GM23338 (cell line): ENCODE data around the gene PCDH1. TPM values are rescaled to one million over a fixed set of nuclear protein-coding genes. Genes with fewer than 3 reads are reported as not detected.

Source experiments
- ATAC-seq: fragments of 200-7000 bp; cut with Tn5 transposase; 3 replicates; pipeline ENCODE4 v1.9.1; 2020
- DNase-seq: peaks from one replicate; pipeline ENCODE4 v3.0.0-alpha.2; 2015; ENCODE audit warnings: low spot score
- H2AFZ ChIP-seq: fragments of 200-600 bp; sonication (generic); 2 replicates; pipeline ENCODE4 v1.8.0; 2016; ENCODE audit warnings: antibody characterized with exemption, mild to moderate bottlenecking, moderate library complexity
- H3F3A ChIP-seq: fragments of 200-600 bp; sonication (generic); replicated peaks from 2 replicates; pipeline ENCODE4 v1.8.0; 2017; ENCODE audit warnings: antibody characterized with exemption, mixed run types, low read depth
- H3K27ac ChIP-seq: fragments of 200-600 bp; sonication (generic); 2 replicates; pipeline ENCODE4 v1.6.1; 2016; ENCODE audit warnings: low read depth
- H3K27me3 ChIP-seq: fragments of 200-600 bp; sonication (generic); 2 replicates; pipeline ENCODE4 v1.8.0; 2016; ENCODE audit warnings: mild to moderate bottlenecking, mixed run types, moderate library complexity; ENCODE audit not compliant: insufficient read depth
- H3K36me3 ChIP-seq: fragments of 200-600 bp; sonication (generic); 2 replicates; pipeline ENCODE4 v1.8.0; 2016; ENCODE audit warnings: mild to moderate bottlenecking; ENCODE audit not compliant: insufficient read depth
- H3K4me1 ChIP-seq: fragments of 200-600 bp; sonication (generic); 2 replicates; pipeline ENCODE4 v1.8.0; 2016; ENCODE audit warnings: mild to moderate bottlenecking, moderate library complexity; ENCODE audit not compliant: insufficient read depth
- H3K4me2 ChIP-seq: fragments of 200-600 bp; sonication (generic); 2 replicates; pipeline ENCODE4 v1.7.1; 2017; ENCODE audit warnings: mixed run types
- H3K4me3 ChIP-seq: fragments of 200-600 bp; sonication (generic); 2 replicates; pipeline ENCODE4 v1.6.1; 2016; ENCODE audit warnings: mixed run types
- H3K79me2 ChIP-seq: fragments of 200-600 bp; sonication (generic); replicated peaks from 2 replicates; pipeline ENCODE4 v1.8.0; 2017; ENCODE audit warnings: mild to moderate bottlenecking; ENCODE audit not compliant: insufficient read depth
- H3K9me2 ChIP-seq: fragments of 200-600 bp; sonication (generic); 2 replicates; pipeline ENCODE4 v1.8.0; 2017; ENCODE audit not compliant: insufficient read depth
- H4K20me1 ChIP-seq: fragments of 200-600 bp; sonication (generic); replicated peaks from 2 replicates; pipeline ENCODE4 v1.8.0; 2017; ENCODE audit warnings: mild to moderate bottlenecking; ENCODE audit not compliant: insufficient read depth
- H3K27ac Mint-ChIP-seq: 2 replicates; pipeline ENCODE4 v1.8.0; 2020; ENCODE audit warnings: inconsistent platforms, mild to moderate bottlenecking, moderate library complexity, mixed read lengths
- H3K27me3 Mint-ChIP-seq: 3 replicates; pipeline ENCODE4 v1.8.0; 2022; ENCODE audit warnings: low read depth, mild to moderate bottlenecking, moderate library complexity, mixed read lengths, inconsistent platforms; ENCODE audit not compliant: insufficient read depth, poor library complexity
- H3K36me3 Mint-ChIP-seq: 3 replicates; pipeline ENCODE4 v1.8.0; 2021; ENCODE audit warnings: low read depth, mild to moderate bottlenecking, inconsistent platforms, moderate library complexity, mixed read lengths
- H3K4me1 Mint-ChIP-seq: 3 replicates; pipeline ENCODE4 v1.8.0; 2020; ENCODE audit warnings: mild to moderate bottlenecking, inconsistent platforms, mixed read lengths
- H3K4me3 Mint-ChIP-seq: 3 replicates; pipeline ENCODE4 v1.8.0; 2021; ENCODE audit warnings: moderate library complexity, mild to moderate bottlenecking, inconsistent platforms, mixed read lengths
- H3K9me3 Mint-ChIP-seq: 3 replicates; pipeline ENCODE4 v1.8.0; 2020; ENCODE audit warnings: moderate library complexity, mild to moderate bottlenecking, inconsistent platforms, mixed read lengths
- CREB1 ChIP-seq: fragments of 250-450 bp; sonication (Bioruptor Pico); IDR thresholded peaks from 2 replicates; pipeline ENCODE4 v1.5.0; 2020; ENCODE audit warnings: low read depth, mild to moderate bottlenecking, moderate library complexity
- EZH2 ChIP-seq: fragments of 200-600 bp; sonication (generic); IDR thresholded peaks from one replicate; pipeline ENCODE4 v1.8.0; 2017; ENCODE audit warnings: antibody characterized with exemption, mild to moderate bottlenecking, low read depth; ENCODE audit not compliant: unreplicated experiment
- EZH2phosphoT487 ChIP-seq: fragments of 200-600 bp; sonication (generic); IDR thresholded peaks from one replicate; pipeline ENCODE4 v1.8.1; 2018; ENCODE audit warnings: antibody characterized with exemption; ENCODE audit not compliant: unreplicated experiment
- JUNB ChIP-seq: IDR thresholded peaks from one replicate; pipeline ENCODE4 v1.6.1; 2016; ENCODE audit warnings: antibody characterized with exemption; ENCODE audit not compliant: unreplicated experiment
- NANOG ChIP-seq: IDR thresholded peaks from 2 replicates; pipeline ENCODE4 v1.6.1; 2016; ENCODE audit warnings: antibody characterized with exemption, borderline replicate concordance
- POLR2AphosphoS5 ChIP-seq: IDR thresholded peaks from 2 replicates; pipeline ENCODE4 v1.6.1; 2016; ENCODE audit warnings: antibody characterized with exemption, low read depth
- STAT1 ChIP-seq: IDR thresholded peaks from one replicate; pipeline ENCODE4 v1.6.1; 2016; ENCODE audit warnings: antibody characterized with exemption; ENCODE audit not compliant: unreplicated experiment
- ZNF114 ChIP-seq: fragments of 250-450 bp; sonication (Bioruptor Pico); IDR thresholded peaks from 2 replicates; pipeline ENCODE4 v1.5.0; 2020; ENCODE audit warnings: mild to moderate bottlenecking, moderate library complexity
- ZNF331 ChIP-seq: fragments of 250-450 bp; sonication (Bioruptor Pico); IDR thresholded peaks from 2 replicates; pipeline ENCODE4 v1.5.0; 2020; ENCODE audit warnings: low read depth, mild to moderate bottlenecking, moderate library complexity
- polyA plus RNA-seq: library from polyadenylated mRNA; unstranded; fragments of >200 nt; fragmentation: Nextera tagmentation; extraction: Ambion mirVana; gene quantifications from 2 replicates; pipeline ENCODE4 v1.2.1, GENCODE V29; 2016
- total RNA-seq: library from RNA; depleted of rRNA; stranded (reverse); fragments of >200 nt; shearing (Covaris generic); gene quantifications from 2 replicates; pipeline ENCODE4 v1.2.3, GENCODE V29; 2014
- TF ChIP-seq, protein P1 (sequence below), 2 experiments: fragments of 200-600 bp in 1 of 2; sonication (generic) in 1 of 2; conservative IDR thresholded peaks; 2 replicates each; pipeline versions ENCODE4 v1.5.1 to v1.6.1; 2016 to 2017; ENCODE audit warnings: antibody characterized with exemption in 2 of 2, low read depth in 2 of 2, mild to moderate bottlenecking in 2 of 2, moderate library complexity in 1 of 2
- TF ChIP-seq, protein P2 (sequence below): fragments of 250-450 bp; sonication (Bioruptor Pico); IDR thresholded peaks from 2 replicates; pipeline ENCODE4 v1.5.0; 2020; ENCODE audit warnings: mild to moderate bottlenecking, moderate library complexity
- TF ChIP-seq, protein P3 (sequence below): IDR thresholded peaks from 2 replicates; pipeline ENCODE4 v1.6.1; 2016; ENCODE audit warnings: antibody characterized with exemption
- TF ChIP-seq, protein P4 (sequence below): IDR thresholded peaks from one replicate; pipeline ENCODE4 v1.6.1; 2018; ENCODE audit warnings: antibody characterized with exemption; ENCODE audit not compliant: unreplicated experiment

Gene PCDH1
- total and polyA plus RNA-seq, 2 experiments from 2014 or later: 26.2 to 183 TPM

DNA sequence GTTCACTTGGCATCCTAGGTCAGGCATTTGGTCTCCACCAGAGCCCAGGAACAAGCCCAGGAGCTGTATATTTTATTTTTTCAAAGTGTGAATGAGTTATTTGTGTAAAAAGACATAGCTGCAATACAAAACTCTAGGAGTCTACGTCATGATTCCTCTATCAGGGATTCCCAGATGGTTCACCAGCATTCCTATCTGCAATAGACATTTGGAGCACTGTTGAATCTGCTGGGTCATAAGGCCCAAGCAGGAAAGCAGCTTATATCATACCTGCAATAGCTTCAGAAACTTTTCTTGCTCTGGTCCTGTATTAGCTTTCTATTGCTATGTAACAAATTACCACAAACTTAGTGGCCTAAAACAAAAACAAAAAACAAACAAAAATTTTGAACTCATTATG is 28.8 kb upstream of the PCDH1 start:
- H2AFZ ChIP-seq: no peak overlapping the region
- ATAC-seq (no peak), DNase-seq (no peak)
- Mint-ChIP-seq H3K4me1 (peaks cover 9% of the 10 kb centered on the region; the same call in 1 of the 3 replicates), H3K9me3 (no peaks in the 10 kb centered on the region; the same call in 2 of the 3 replicates), H3K36me3 (no peaks in the 10 kb centered on the region), H3K27me3 (no peaks in the 10 kb centered on the region), H3K4me3 (no peak overlapping the region), H3K27ac (no peak overlapping the region)
- no peak overlapping the region for H3K4me3 ChIP-seq
- H3K79me2 ChIP-seq: no peaks in the 10 kb centered on the region
- no peak overlapping the region for H3K4me2 ChIP-seq
- peaks cover 7% of the 10 kb centered on the region for H3K4me1 ChIP-seq
- no peak overlapping the region for H3K27ac ChIP-seq
- H4K20me1 ChIP-seq: no peaks in the 10 kb centered on the region
- no peaks in the 10 kb centered on the region for H3K36me3 ChIP-seq
- no peaks in the 10 kb centered on the region for H3K9me2 ChIP-seq
- TF ChIP-seq, protein P1, sequence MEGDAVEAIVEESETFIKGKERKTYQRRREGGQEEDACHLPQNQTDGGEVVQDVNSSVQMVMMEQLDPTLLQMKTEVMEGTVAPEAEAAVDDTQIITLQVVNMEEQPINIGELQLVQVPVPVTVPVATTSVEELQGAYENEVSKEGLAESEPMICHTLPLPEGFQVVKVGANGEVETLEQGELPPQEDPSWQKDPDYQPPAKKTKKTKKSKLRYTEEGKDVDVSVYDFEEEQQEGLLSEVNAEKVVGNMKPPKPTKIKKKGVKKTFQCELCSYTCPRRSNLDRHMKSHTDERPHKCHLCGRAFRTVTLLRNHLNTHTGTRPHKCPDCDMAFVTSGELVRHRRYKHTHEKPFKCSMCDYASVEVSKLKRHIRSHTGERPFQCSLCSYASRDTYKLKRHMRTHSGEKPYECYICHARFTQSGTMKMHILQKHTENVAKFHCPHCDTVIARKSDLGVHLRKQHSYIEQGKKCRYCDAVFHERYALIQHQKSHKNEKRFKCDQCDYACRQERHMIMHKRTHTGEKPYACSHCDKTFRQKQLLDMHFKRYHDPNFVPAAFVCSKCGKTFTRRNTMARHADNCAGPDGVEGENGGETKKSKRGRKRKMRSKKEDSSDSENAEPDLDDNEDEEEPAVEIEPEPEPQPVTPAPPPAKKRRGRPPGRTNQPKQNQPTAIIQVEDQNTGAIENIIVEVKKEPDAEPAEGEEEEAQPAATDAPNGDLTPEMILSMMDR (conservative IDR thresholded peaks at IDR 0.05; ENCODE audit: low read depth in 2 of 2): no peak
- TF ChIP-seq POLR2AphosphoS5 (no peak), ZNF114 (CRISPR knock-in tag) (no peak), CREB1 (CRISPR knock-in tag) (no peak), EZH2 (no peak), NANOG (no peak), STAT1 (no peak), EZH2phosphoT487 (no peak), ZNF331 (CRISPR knock-in tag) (no peak), JUNB (no peak)
- TF ChIP-seq, protein P2, sequence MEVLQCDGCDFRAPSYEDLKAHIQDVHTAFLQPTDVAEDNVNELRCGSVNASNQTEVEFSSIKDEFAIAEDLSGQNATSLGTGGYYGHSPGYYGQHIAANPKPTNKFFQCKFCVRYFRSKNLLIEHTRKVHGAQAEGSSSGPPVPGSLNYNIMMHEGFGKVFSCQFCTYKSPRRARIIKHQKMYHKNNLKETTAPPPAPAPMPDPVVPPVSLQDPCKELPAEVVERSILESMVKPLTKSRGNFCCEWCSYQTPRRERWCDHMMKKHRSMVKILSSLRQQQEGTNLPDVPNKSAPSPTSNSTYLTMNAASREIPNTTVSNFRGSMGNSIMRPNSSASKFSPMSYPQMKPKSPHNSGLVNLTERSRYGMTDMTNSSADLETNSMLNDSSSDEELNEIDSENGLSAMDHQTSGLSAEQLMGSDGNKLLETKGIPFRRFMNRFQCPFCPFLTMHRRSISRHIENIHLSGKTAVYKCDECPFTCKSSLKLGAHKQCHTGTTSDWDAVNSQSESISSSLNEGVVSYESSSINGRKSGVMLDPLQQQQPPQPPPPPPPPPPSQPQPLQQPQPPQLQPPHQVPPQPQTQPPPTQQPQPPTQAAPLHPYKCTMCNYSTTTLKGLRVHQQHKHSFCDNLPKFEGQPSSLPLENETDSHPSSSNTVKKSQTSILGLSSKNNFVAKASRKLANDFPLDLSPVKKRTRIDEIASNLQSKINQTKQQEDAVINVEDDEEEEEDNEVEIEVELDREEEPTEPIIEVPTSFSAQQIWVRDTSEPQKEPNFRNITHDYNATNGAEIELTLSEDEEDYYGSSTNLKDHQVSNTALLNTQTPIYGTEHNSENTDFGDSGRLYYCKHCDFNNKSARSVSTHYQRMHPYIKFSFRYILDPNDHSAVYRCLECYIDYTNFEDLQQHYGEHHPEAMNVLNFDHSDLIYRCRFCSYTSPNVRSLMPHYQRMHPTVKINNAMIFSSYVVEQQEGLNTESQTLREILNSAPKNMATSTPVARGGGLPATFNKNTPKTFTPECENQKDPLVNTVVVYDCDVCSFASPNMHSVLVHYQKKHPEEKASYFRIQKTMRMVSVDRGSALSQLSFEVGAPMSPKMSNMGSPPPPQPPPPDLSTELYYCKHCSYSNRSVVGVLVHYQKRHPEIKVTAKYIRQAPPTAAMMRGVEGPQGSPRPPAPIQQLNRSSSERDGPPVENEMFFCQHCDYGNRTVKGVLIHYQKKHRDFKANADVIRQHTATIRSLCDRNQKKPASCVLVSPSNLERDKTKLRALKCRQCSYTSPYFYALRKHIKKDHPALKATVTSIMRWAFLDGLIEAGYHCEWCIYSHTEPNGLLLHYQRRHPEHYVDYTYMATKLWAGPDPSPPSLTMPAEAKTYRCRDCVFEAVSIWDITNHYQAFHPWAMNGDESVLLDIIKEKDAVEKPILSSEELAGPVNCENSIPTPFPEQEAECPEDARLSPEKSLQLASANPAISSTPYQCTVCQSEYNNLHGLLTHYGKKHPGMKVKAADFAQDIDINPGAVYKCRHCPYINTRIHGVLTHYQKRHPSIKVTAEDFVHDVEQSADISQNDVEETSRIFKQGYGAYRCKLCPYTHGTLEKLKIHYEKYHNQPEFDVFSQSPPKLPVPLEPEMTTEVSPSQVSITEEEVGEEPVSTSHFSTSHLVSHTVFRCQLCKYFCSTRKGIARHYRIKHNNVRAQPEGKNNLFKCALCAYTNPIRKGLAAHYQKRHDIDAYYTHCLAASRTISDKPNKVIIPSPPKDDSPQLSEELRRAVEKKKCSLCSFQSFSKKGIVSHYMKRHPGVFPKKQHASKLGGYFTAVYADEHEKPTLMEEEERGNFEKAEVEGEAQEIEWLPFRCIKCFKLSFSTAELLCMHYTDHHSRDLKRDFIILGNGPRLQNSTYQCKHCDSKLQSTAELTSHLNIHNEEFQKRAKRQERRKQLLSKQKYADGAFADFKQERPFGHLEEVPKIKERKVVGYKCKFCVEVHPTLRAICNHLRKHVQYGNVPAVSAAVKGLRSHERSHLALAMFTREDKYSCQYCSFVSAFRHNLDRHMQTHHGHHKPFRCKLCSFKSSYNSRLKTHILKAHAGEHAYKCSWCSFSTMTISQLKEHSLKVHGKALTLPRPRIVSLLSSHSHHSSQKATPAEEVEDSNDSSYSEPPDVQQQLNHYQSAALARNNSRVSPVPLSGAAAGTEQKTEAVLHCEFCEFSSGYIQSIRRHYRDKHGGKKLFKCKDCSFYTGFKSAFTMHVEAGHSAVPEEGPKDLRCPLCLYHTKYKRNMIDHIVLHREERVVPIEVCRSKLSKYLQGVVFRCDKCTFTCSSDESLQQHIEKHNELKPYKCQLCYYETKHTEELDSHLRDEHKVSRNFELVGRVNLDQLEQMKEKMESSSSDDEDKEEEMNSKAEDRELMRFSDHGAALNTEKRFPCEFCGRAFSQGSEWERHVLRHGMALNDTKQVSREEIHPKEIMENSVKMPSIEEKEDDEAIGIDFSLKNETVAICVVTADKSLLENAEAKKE (CRISPR knock-in tag): no peak
- TF ChIP-seq, protein P3, sequence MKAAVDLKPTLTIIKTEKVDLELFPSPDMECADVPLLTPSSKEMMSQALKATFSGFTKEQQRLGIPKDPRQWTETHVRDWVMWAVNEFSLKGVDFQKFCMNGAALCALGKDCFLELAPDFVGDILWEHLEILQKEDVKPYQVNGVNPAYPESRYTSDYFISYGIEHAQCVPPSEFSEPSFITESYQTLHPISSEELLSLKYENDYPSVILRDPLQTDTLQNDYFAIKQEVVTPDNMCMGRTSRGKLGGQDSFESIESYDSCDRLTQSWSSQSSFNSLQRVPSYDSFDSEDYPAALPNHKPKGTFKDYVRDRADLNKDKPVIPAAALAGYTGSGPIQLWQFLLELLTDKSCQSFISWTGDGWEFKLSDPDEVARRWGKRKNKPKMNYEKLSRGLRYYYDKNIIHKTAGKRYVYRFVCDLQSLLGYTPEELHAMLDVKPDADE: no peak
- TF ChIP-seq, protein P4, sequence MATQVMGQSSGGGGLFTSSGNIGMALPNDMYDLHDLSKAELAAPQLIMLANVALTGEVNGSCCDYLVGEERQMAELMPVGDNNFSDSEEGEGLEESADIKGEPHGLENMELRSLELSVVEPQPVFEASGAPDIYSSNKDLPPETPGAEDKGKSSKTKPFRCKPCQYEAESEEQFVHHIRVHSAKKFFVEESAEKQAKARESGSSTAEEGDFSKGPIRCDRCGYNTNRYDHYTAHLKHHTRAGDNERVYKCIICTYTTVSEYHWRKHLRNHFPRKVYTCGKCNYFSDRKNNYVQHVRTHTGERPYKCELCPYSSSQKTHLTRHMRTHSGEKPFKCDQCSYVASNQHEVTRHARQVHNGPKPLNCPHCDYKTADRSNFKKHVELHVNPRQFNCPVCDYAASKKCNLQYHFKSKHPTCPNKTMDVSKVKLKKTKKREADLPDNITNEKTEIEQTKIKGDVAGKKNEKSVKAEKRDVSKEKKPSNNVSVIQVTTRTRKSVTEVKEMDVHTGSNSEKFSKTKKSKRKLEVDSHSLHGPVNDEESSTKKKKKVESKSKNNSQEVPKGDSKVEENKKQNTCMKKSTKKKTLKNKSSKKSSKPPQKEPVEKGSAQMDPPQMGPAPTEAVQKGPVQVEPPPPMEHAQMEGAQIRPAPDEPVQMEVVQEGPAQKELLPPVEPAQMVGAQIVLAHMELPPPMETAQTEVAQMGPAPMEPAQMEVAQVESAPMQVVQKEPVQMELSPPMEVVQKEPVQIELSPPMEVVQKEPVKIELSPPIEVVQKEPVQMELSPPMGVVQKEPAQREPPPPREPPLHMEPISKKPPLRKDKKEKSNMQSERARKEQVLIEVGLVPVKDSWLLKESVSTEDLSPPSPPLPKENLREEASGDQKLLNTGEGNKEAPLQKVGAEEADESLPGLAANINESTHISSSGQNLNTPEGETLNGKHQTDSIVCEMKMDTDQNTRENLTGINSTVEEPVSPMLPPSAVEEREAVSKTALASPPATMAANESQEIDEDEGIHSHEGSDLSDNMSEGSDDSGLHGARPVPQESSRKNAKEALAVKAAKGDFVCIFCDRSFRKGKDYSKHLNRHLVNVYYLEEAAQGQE: no peak
- H3F3A ChIP-seq: no peaks in the 10 kb centered on the region
- H3K27me3 ChIP-seq: no peaks in the 10 kb centered on the region
